HepG2 (cell line): ENCODE data around the gene LCE2C. TPM values are rescaled to one million over a fixed set of nuclear protein-coding genes. Genes with fewer than 3 reads are reported as not detected.

Source experiments
- ATAC-seq: fragments of 200-7000 bp; cut with Tn5 transposase; 3 replicates; pipeline ENCODE4 v1.9.1; 2020; ENCODE audit warnings: mild to moderate bottlenecking, moderate library complexity
- BruUV-seq: library from RNA; stranded (reverse); fragments of 400-500 nt; replicated peaks from 2 replicates; lab custom pipeline; 2021; lab: Mats Ljungman, UMichigan
- CTCF ChIA-PET: fragments of 300-600 bp; formaldehyde crosslinking; extraction: SDS; loops from one replicate; lab custom pipeline; 2021; ENCODE audit warnings: low total read pairs, inconsistent platforms, low intra/inter-chr PET ratio; lab: Yijun Ruan, JAX
- POLR2A ChIA-PET: fragments of 350-600 bp; sonication (Branson Sonifier 250); formaldehyde crosslinking; loops from one replicate; lab custom pipeline; 2020; ENCODE audit warnings: antibody characterized with exemption, inconsistent platforms; lab: Yijun Ruan, JAX
- DNase-seq: peaks from one replicate; pipeline ENCODE4 v3.0.0-alpha.2; 2015; ENCODE audit warnings: low spot score
- FAIRE-seq: peaks from 3 replicates; lab custom pipeline; 2011; peaks lifted over from hg19 to GRCh38; lab: Jason Lieb, UNC
- H2AFZ ChIP-seq: one replicate; pipeline ENCODE4 v1.6.1; 2011; ENCODE audit warnings: low read length, inconsistent platforms
- H3K27ac ChIP-seq: fragments of 300-600 bp; 3 replicates; pipeline ENCODE4 v1.8.0; 2011; ENCODE audit warnings: mixed run types, mild to moderate bottlenecking, mixed read lengths, low read length, inconsistent platforms; ENCODE audit not compliant: insufficient read depth; ENCODE audit errors: extremely low read length
- H3K27me3 ChIP-seq, 2 experiments: fragments of 200-600 bp in 1 of 2; 2 replicates in 1 of 2; 3 replicates in 1 of 2; pipeline versions ENCODE4 v1.6.0 to v1.8.0; 2011; ENCODE audit warnings: low read length in 2 of 2, mild to moderate bottlenecking in 2 of 2, moderate library complexity in 2 of 2, inconsistent platforms in 1 of 2; ENCODE audit not compliant: insufficient read depth in 2 of 2, control insufficient read depth in 1 of 2
- H3K36me3 ChIP-seq, 2 experiments: fragments of 200-600 bp in 1 of 2; replicated peaks in 1 of 2; 2 replicates in 1 of 2; 3 replicates in 1 of 2; pipeline versions ENCODE4 v1.5.1 to v1.8.0; 2011; ENCODE audit warnings: low read length in 2 of 2, inconsistent platforms in 1 of 2; ENCODE audit not compliant: insufficient read depth in 2 of 2, control insufficient read depth in 1 of 2
- H3K4me1 ChIP-seq: 2 replicates; pipeline ENCODE4 v1.5.1; 2012; ENCODE audit warnings: low read length, inconsistent platforms; ENCODE audit not compliant: insufficient read depth
- H3K4me2 ChIP-seq: 2 replicates; pipeline ENCODE4 v1.6.0; 2011; ENCODE audit warnings: low read depth, low read length, inconsistent platforms
- H3K4me3 ChIP-seq, 3 experiments: fragments of 200-600 bp in 1 of 3; sonication (generic), shearing (Covaris generic) in 1 of 3; replicated peaks in 1 of 3; 2 replicates each; pipeline ENCODE4 v1.5.1; 2011 to 2016; ENCODE audit warnings: low read length in 3 of 3, inconsistent platforms in 2 of 3, low read depth in 2 of 3, mild to moderate bottlenecking in 2 of 3, control low read depth in 1 of 3, mixed read lengths in 1 of 3; ENCODE audit not compliant: insufficient read depth in 1 of 3
- H3K79me2 ChIP-seq: one replicate; pipeline ENCODE4 v1.6.1; 2011; ENCODE audit warnings: low read length, inconsistent platforms; ENCODE audit not compliant: insufficient read depth
- H3K9ac ChIP-seq: 2 replicates; pipeline ENCODE4 v1.6.0; 2011; ENCODE audit warnings: mild to moderate bottlenecking, low read depth, low read length, inconsistent platforms; ENCODE audit not compliant: insufficient read depth
- H3K9me3 ChIP-seq: 2 replicates; pipeline ENCODE4 v1.5.1; 2012; ENCODE audit warnings: mild to moderate bottlenecking, low read length
- H4K20me1 ChIP-seq: 2 replicates; pipeline ENCODE4 v1.6.0; 2011; ENCODE audit warnings: inconsistent platforms, mild to moderate bottlenecking, low read length, moderate library complexity; ENCODE audit not compliant: insufficient read depth
- CREM ChIP-seq, 2 experiments: sonication (generic) in 1 of 2; formaldehyde crosslinking in 1 of 2; IDR thresholded peaks; 2 replicates each; pipeline versions ENCODE4 v1.4.0 to v1.6.1; 2016 to 2020; ENCODE audit warnings: antibody characterized with exemption in 1 of 2, mild to moderate bottlenecking in 1 of 2, missing genetic modification reagents in 1 of 2
- KAT8 ChIP-seq: IDR thresholded peaks from 2 replicates; pipeline ENCODE4 v1.6.1; 2016; ENCODE audit warnings: missing genetic modification reagents, missing compliant biosample characterization
- KLF13 ChIP-seq: sonication (generic); formaldehyde crosslinking; IDR thresholded peaks from 2 replicates; pipeline ENCODE4 v1.4.0; 2020; ENCODE audit warnings: mild to moderate bottlenecking, missing genetic modification reagents
- PRPF4 ChIP-seq: fragments of 200-400 bp; formaldehyde crosslinking; IDR thresholded peaks from 2 replicates; pipeline ENCODE4 v1.6.1; 2016; ENCODE audit warnings: low read length, low read depth; ENCODE audit not compliant: poor library complexity, severe bottlenecking
- SETDB1 ChIP-seq: sonication (generic); formaldehyde crosslinking; IDR thresholded peaks from 2 replicates; pipeline ENCODE4 v1.5.1; 2020; ENCODE audit warnings: missing genetic modification reagents, mild to moderate bottlenecking, borderline replicate concordance
- ZBTB20 ChIP-seq: sonication (generic); formaldehyde crosslinking; IDR thresholded peaks from 2 replicates; pipeline ENCODE4 v1.8.1; 2023; ENCODE audit warnings: missing genetic modification reagents, low read depth, mild to moderate bottlenecking, borderline replicate concordance
- ZNF326 ChIP-seq: sonication (generic); formaldehyde crosslinking; IDR thresholded peaks from 2 replicates; pipeline ENCODE4 v1.4.0; 2020; ENCODE audit warnings: missing genetic modification reagents, borderline replicate concordance
- ZNF484 ChIP-seq: sonication (generic); formaldehyde crosslinking; IDR thresholded peaks from 2 replicates; pipeline ENCODE4 v1.5.1; 2020; ENCODE audit warnings: mild to moderate bottlenecking, low read depth, missing genetic modification reagents, borderline replicate concordance
- ZSCAN12 ChIP-seq: sonication (generic); formaldehyde crosslinking; IDR thresholded peaks from 2 replicates; pipeline ENCODE4 v1.9.0; 2021; ENCODE audit warnings: mild to moderate bottlenecking, missing genetic modification reagents
- ZSCAN30 ChIP-seq: sonication (generic); formaldehyde crosslinking; IDR thresholded peaks from 2 replicates; pipeline ENCODE4 v1.5.0; 2020; ENCODE audit warnings: mild to moderate bottlenecking, missing genetic modification reagents
- ZSCAN9 ChIP-seq: IDR thresholded peaks from 2 replicates; pipeline ENCODE4 v1.6.1; 2016; ENCODE audit warnings: borderline replicate concordance
- whole genome bisulfite sequencing: methylation state at CpG from one replicate; pipeline ENCODE4 v1.1.6; 2017; ENCODE audit warnings: low lambda C conversion rate; 5-methylcytosine and 5-hydroxymethylcytosine counted together
- in situ Hi-C: cut with HindIII; loops from 2 replicates; pipeline ENCODE4 v1.10.0; 2017; ENCODE audit warnings: low pct_unique_long_range_greater_than_20kb; ENCODE audit not compliant: extremely low pct_ligation_motif_present
- intact Hi-C: fragments of 100-400 bp; cut with micrococcal nuclease; formaldehyde crosslinking; loops from one replicate; pipeline ENCODE4 v1.10.0; 2022; ENCODE audit not compliant: unreplicated experiment
- polyA plus RNA-seq, 8 experiments: library from polyadenylated mRNA; depleted of rRNA in 3 of 8; stranded (reverse) in 7 of 8; unstranded in 1 of 8; fragments of >200 nt; fragmentation: Illumina TruSeq in 4 of 8; extraction: Trizol in 4 of 8; gene quantifications; 2 replicates each; pipeline versions ENCODE4 v1.2.1 to v1.2.3, GENCODE V29; 2011 to 2016; ENCODE audit warnings: low read depth in 4 of 8, missing spikeins in 1 of 8, mixed read lengths in 1 of 8; ENCODE audit not compliant: insufficient read depth in 1 of 8
- total RNA-seq, 5 experiments: library from RNA; depleted of rRNA; stranded (reverse); fragments of >200 nt; fragmentation: Illumina TruSeq; extraction: Trizol; gene quantifications; 2 replicates each; pipeline ENCODE4 v1.2.3, GENCODE V29; 2016; ENCODE audit warnings: low read depth in 1 of 5
- TF ChIP-seq, protein P1 (sequence below): sonication (generic); formaldehyde crosslinking; IDR thresholded peaks from 2 replicates; pipeline ENCODE4 v1.4.0; 2020; ENCODE audit warnings: missing genetic modification reagents, borderline replicate concordance
- TF ChIP-seq, protein P2 (sequence below): IDR thresholded peaks from 2 replicates; pipeline ENCODE4 v1.6.1; 2016
- TF ChIP-seq, protein P3 (sequence below): sonication (generic); formaldehyde crosslinking; IDR thresholded peaks from 2 replicates; pipeline ENCODE4 v1.4.0; 2020; ENCODE audit warnings: mild to moderate bottlenecking, missing genetic modification reagents
- TF ChIP-seq, protein P4 (sequence below): sonication (generic); formaldehyde crosslinking; IDR thresholded peaks from 2 replicates; pipeline ENCODE4; 2020; ENCODE audit warnings: missing genetic modification reagents, mild to moderate bottlenecking, borderline replicate concordance
- TF ChIP-seq, protein P5 (sequence below): fragments of 450-650 bp; IDR thresholded peaks from 2 replicates; pipeline ENCODE4 v1.6.1; 2017

LCE2C gene
- total and polyA plus RNA-seq, 2 of the 13 experiments (the other 11 are each of a cell fraction or from before 2014, with no cell fraction given) = not detected

DNA sequence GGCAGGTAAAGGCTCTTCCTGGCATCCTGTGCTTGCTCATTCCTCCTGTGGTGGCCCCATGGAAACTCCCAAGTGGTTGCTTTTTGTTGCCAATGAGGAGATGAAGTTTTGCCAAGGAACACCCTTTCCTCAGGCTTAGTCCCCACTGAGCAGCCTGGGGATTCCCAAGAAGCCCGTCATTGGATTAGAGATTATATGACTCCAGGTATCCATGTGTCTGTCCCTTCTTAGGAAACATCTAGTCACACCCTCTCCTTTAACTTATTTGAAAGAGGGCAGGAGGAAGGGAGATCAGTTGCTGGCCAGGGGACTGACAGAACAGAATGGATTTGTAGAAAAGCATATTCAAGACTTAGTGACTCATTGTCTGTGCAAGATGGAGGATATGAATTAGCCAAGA is 48.3 kb upstream of the LCE2C start (continued):
- TF ChIP-seq, protein P1, sequence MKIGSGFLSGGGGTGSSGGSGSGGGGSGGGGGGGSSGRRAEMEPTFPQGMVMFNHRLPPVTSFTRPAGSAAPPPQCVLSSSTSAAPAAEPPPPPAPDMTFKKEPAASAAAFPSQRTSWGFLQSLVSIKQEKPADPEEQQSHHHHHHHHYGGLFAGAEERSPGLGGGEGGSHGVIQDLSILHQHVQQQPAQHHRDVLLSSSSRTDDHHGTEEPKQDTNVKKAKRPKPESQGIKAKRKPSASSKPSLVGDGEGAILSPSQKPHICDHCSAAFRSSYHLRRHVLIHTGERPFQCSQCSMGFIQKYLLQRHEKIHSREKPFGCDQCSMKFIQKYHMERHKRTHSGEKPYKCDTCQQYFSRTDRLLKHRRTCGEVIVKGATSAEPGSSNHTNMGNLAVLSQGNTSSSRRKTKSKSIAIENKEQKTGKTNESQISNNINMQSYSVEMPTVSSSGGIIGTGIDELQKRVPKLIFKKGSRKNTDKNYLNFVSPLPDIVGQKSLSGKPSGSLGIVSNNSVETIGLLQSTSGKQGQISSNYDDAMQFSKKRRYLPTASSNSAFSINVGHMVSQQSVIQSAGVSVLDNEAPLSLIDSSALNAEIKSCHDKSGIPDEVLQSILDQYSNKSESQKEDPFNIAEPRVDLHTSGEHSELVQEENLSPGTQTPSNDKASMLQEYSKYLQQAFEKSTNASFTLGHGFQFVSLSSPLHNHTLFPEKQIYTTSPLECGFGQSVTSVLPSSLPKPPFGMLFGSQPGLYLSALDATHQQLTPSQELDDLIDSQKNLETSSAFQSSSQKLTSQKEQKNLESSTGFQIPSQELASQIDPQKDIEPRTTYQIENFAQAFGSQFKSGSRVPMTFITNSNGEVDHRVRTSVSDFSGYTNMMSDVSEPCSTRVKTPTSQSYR = no peak
- no peak for TF ChIP-seq ZBTB20 (CRISPR knock-in tag)
- no peak for TF ChIP-seq SETDB1
- TF ChIP-seq KLF13 (CRISPR knock-in tag) = no peak
- TF ChIP-seq ZNF484 (CRISPR knock-in tag) = no peak
- TF ChIP-seq ZSCAN30 (CRISPR knock-in tag) = no peak
- TF ChIP-seq, protein P2, sequence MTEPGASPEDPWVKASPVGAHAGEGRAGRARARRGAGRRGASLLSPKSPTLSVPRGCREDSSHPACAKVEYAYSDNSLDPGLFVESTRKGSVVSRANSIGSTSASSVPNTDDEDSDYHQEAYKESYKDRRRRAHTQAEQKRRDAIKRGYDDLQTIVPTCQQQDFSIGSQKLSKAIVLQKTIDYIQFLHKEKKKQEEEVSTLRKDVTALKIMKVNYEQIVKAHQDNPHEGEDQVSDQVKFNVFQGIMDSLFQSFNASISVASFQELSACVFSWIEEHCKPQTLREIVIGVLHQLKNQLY (CRISPR knock-in tag) = no peak

DNA sequence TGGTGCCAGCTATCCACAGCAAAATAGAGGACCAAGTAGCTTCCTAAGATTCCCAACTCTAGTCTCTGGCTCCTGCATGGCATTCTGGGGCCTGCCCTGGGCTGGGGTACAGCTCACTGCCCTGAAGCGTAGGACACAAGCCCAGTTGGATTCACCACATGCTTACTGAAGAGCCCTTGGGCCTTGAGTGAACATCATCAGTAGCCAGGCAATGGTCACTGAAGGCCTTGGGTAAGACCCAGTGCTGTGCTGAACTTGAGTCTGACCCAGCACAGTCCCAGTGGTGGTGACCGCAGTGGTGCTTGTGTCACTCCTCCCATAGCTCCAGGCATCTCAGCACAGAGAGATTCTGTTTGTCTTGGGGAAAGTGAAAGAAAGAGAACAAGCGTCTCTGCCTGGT is 44.5 kb upstream of the LCE2C start:
- 0% methylated on average over 1 of the region's 3 CpGs for WGBS
- Histone ChIP-seq H3K9me3 (no peaks in the 10 kb centered on the region), H3K36me3 (no peaks in the 10 kb centered on the region), H3K79me2 (no peaks in the 10 kb centered on the region), H3K9ac (no peak overlapping the region), H3K4me3 (no peak overlapping the region), H3K4me2 (no peak overlapping the region), H4K20me1 (no peaks in the 10 kb centered on the region), H3K27ac (no peak overlapping the region), H3K27me3 (no peaks in the 10 kb centered on the region), H2AFZ (no peak overlapping the region), H3K4me1 (no peaks in the 10 kb centered on the region)
- intact Hi-C loops = no loop called here
- no TSS peak for BruUV-seq
- DNase-seq (no peak), ATAC-seq (no peak), FAIRE-seq (no peak)
- POLR2A ChIA-PET = no interaction called here
- in situ Hi-C loops = no loop called here
- CTCF ChIA-PET = no interaction called here
- TF ChIP-seq, protein P3, sequence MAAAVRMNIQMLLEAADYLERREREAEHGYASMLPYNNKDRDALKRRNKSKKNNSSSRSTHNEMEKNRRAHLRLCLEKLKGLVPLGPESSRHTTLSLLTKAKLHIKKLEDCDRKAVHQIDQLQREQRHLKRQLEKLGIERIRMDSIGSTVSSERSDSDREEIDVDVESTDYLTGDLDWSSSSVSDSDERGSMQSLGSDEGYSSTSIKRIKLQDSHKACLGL (CRISPR knock-in tag) = no peak
- TF ChIP-seq, protein P4, sequence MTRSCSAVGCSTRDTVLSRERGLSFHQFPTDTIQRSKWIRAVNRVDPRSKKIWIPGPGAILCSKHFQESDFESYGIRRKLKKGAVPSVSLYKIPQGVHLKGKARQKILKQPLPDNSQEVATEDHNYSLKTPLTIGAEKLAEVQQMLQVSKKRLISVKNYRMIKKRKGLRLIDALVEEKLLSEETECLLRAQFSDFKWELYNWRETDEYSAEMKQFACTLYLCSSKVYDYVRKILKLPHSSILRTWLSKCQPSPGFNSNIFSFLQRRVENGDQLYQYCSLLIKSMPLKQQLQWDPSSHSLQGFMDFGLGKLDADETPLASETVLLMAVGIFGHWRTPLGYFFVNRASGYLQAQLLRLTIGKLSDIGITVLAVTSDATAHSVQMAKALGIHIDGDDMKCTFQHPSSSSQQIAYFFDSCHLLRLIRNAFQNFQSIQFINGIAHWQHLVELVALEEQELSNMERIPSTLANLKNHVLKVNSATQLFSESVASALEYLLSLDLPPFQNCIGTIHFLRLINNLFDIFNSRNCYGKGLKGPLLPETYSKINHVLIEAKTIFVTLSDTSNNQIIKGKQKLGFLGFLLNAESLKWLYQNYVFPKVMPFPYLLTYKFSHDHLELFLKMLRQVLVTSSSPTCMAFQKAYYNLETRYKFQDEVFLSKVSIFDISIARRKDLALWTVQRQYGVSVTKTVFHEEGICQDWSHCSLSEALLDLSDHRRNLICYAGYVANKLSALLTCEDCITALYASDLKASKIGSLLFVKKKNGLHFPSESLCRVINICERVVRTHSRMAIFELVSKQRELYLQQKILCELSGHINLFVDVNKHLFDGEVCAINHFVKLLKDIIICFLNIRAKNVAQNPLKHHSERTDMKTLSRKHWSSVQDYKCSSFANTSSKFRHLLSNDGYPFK (CRISPR knock-in tag) = no peak
- TF ChIP-seq ZSCAN9 (CRISPR knock-in tag) (no peak), ZSCAN12 (CRISPR knock-in tag) (no peak), KAT8 (no peak), PRPF4 (no peak), CREM (IDR thresholded peaks at IDR 0.05) (no peak), CREM (CRISPR knock-in tag; IDR thresholded peaks at IDR 0.05) (no peak), ZNF326 (CRISPR knock-in tag) (no peak)
- TF ChIP-seq, protein P5, sequence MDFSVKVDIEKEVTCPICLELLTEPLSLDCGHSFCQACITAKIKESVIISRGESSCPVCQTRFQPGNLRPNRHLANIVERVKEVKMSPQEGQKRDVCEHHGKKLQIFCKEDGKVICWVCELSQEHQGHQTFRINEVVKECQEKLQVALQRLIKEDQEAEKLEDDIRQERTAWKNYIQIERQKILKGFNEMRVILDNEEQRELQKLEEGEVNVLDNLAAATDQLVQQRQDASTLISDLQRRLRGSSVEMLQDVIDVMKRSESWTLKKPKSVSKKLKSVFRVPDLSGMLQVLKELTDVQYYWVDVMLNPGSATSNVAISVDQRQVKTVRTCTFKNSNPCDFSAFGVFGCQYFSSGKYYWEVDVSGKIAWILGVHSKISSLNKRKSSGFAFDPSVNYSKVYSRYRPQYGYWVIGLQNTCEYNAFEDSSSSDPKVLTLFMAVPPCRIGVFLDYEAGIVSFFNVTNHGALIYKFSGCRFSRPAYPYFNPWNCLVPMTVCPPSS = no peak
